Upper lobe of left lung (tissue), 4 donors: Measurements from ENCODE around the gene TCF12.

Experiments used
- CTCF ChIP-seq, 6 experiments: fragments of 450-650 bp in 4 of 6; fragments of 200-600 bp in 2 of 6; sonication (generic) in 2 of 6; IDR thresholded peaks; one replicate each; pipeline ENCODE4 v1.5.1; 2016 to 2019; ENCODE audit warnings: antibody characterized with exemption in 6 of 6
- POLR2A ChIP-seq, 4 donors: fragments of 450-650 bp; IDR thresholded peaks; one replicate each; pipeline ENCODE4 v1.5.1; 2016 to 2017; ENCODE audit warnings: antibody characterized with exemption in 4 of 4, mild to moderate bottlenecking in 2 of 4

- TF ChIP-seq CTCF (IDR thresholded peaks at IDR 0.05) (no peak), POLR2A (IDR thresholded peaks at IDR 0.05) (no peak)
These were observed 137.9 kb downstream of the TCF12 start for GRCh38 chr15:57056357-57056756.
